HEK293 (cell line): Measurements from ENCODE around the gene MYRIP.

Experiments
- CTCF ChIA-PET: fragments of 350-600 bp; formaldehyde crosslinking; extraction: SDS; loops from one replicate; lab custom pipeline; 2021; ENCODE audit warnings: antibody characterized with exemption; lab: Yijun Ruan, JAX
- POLR2A ChIA-PET: fragments of 300-600 bp; formaldehyde crosslinking; extraction: SDS; loops from one replicate; lab custom pipeline; 2020; ENCODE audit warnings: antibody characterized with exemption, inconsistent platforms; lab: Yijun Ruan, JAX
- H3K27ac ChIP-seq: fragments of 200-500 bp; sonication (Bioruptor generic); 2 replicates; pipeline ENCODE4 v1.5.1; 2014; ENCODE audit warnings: low read depth, low read length, control low read depth, inconsistent platforms; ENCODE audit errors: extremely low read depth
- H3K36me3 ChIP-seq, 2 experiments: fragments of 200-500 bp in 1 of 2; sonication (Bioruptor generic) in 1 of 2; 1 replicate in 1 of 2; 2 replicates in 1 of 2; pipeline ENCODE4 v1.5.1; 2014 to 2017; ENCODE audit warnings: inconsistent platforms in 2 of 2, low read length in 2 of 2; ENCODE audit not compliant: control insufficient read depth in 2 of 2, insufficient read depth in 1 of 2
- H3K4me1 ChIP-seq: fragments of 200-500 bp; sonication (Bioruptor generic); 2 replicates; pipeline ENCODE4 v1.5.1; 2014; ENCODE audit warnings: mild to moderate bottlenecking, low read length, inconsistent platforms; ENCODE audit not compliant: control insufficient read depth, insufficient read depth
- H3K4me3 ChIP-seq: 2 replicates; pipeline ENCODE4 v1.5.1; 2011; ENCODE audit warnings: low read depth, mild to moderate bottlenecking, control low read depth, low read length, moderate library complexity
- H3K9me3 ChIP-seq: fragments of 200-500 bp; sonication (Bioruptor generic); 2 replicates; pipeline ENCODE4 v1.5.1; 2014; ENCODE audit warnings: low read depth, low read length, inconsistent platforms; ENCODE audit not compliant: control insufficient read depth, insufficient read depth
- GFI1B ChIP-seq: fragments of 450-650 bp; formaldehyde crosslinking; IDR thresholded peaks from 2 replicates; pipeline ENCODE4 v1.5.1; 2016; ENCODE audit warnings: missing biosample characterization, missing genetic modification characterization
- GLI4 ChIP-seq: fragments of 450-650 bp; formaldehyde crosslinking; IDR thresholded peaks from 2 replicates; pipeline ENCODE4 v1.5.1; 2016; ENCODE audit warnings: missing biosample characterization, missing genetic modification characterization
- KLF9 ChIP-seq: fragments of 450-650 bp; formaldehyde crosslinking; IDR thresholded peaks from 2 replicates; pipeline ENCODE4 v1.5.1; 2016; ENCODE audit warnings: missing biosample characterization, missing genetic modification characterization, low read depth
- SALL2 ChIP-seq: fragments of 450-650 bp; formaldehyde crosslinking; IDR thresholded peaks from 2 replicates; pipeline ENCODE4 v1.5.0; 2017; ENCODE audit warnings: missing biosample characterization, mild to moderate bottlenecking, missing genetic modification characterization, borderline replicate concordance
- ZBTB8A ChIP-seq: fragments of 450-650 bp; formaldehyde crosslinking; IDR thresholded peaks from 2 replicates; pipeline ENCODE4 v1.5.1; 2016; ENCODE audit warnings: missing biosample characterization, missing genetic modification characterization
- ZFP3 ChIP-seq: fragments of 450-650 bp; formaldehyde crosslinking; IDR thresholded peaks from 2 replicates; pipeline ENCODE4 v1.5.1; 2016; ENCODE audit warnings: low read depth, missing biosample characterization, missing genetic modification characterization
- ZNF10 ChIP-seq: fragments of 450-650 bp; formaldehyde crosslinking; IDR thresholded peaks from 2 replicates; pipeline ENCODE4 v1.5.1; 2017; ENCODE audit warnings: missing biosample characterization, missing genetic modification characterization
- ZNF112 ChIP-seq: fragments of 450-650 bp; formaldehyde crosslinking; IDR thresholded peaks from 2 replicates; pipeline ENCODE4 v1.5.0; 2017; ENCODE audit warnings: missing biosample characterization, missing genetic modification characterization
- ZNF133 ChIP-seq: fragments of 450-650 bp; formaldehyde crosslinking; IDR thresholded peaks from 2 replicates; pipeline ENCODE4 v1.5.1; 2016; ENCODE audit warnings: missing biosample characterization, missing genetic modification characterization
- ZNF19 ChIP-seq: fragments of 450-650 bp; formaldehyde crosslinking; IDR thresholded peaks from 2 replicates; pipeline ENCODE4; 2016; ENCODE audit warnings: missing biosample characterization, missing genetic modification characterization, low read depth
- ZNF23 ChIP-seq: fragments of 450-650 bp; formaldehyde crosslinking; IDR thresholded peaks from 2 replicates; pipeline ENCODE4 v1.5.1; 2016; ENCODE audit warnings: missing biosample characterization, missing genetic modification characterization, borderline replicate concordance
- ZNF266 ChIP-seq: fragments of 450-650 bp; formaldehyde crosslinking; IDR thresholded peaks from 2 replicates; pipeline ENCODE4 v1.5.1; 2016; ENCODE audit warnings: missing biosample characterization, missing genetic modification characterization, low read depth
- ZNF354C ChIP-seq: fragments of 450-650 bp; formaldehyde crosslinking; IDR thresholded peaks from 2 replicates; pipeline ENCODE4 v1.5.1; 2016; ENCODE audit warnings: missing biosample characterization, missing genetic modification characterization, low read depth, borderline replicate concordance
- ZNF391 ChIP-seq: fragments of 450-650 bp; formaldehyde crosslinking; IDR thresholded peaks from 2 replicates; pipeline ENCODE4 v1.5.1; 2016; ENCODE audit warnings: low read depth, missing biosample characterization, missing genetic modification characterization, borderline replicate concordance
- ZNF596 ChIP-seq: fragments of 450-650 bp; IDR thresholded peaks from 2 replicates; pipeline ENCODE4 v1.5.0; 2018; ENCODE audit warnings: missing biosample characterization, mild to moderate bottlenecking, missing genetic modification characterization, moderate library complexity
- ZNF624 ChIP-seq: fragments of 450-650 bp; formaldehyde crosslinking; IDR thresholded peaks from 2 replicates; pipeline ENCODE4 v1.5.1; 2017; ENCODE audit warnings: missing biosample characterization, missing genetic modification characterization
- ZNF654 ChIP-seq: fragments of 450-650 bp; formaldehyde crosslinking; IDR thresholded peaks from 2 replicates; pipeline ENCODE4 v1.5.1; 2016; ENCODE audit warnings: low read depth, missing biosample characterization, missing genetic modification characterization
- ZNF776 ChIP-seq: fragments of 450-650 bp; formaldehyde crosslinking; IDR thresholded peaks from 2 replicates; pipeline ENCODE4 v1.5.0; 2017; ENCODE audit warnings: missing biosample characterization, missing genetic modification characterization, borderline replicate concordance
- ZNF791 ChIP-seq: fragments of 450-650 bp; formaldehyde crosslinking; IDR thresholded peaks from 2 replicates; pipeline ENCODE4 v1.5.1; 2016; ENCODE audit warnings: missing biosample characterization, missing genetic modification characterization
- ZNF843 ChIP-seq: fragments of 450-650 bp; formaldehyde crosslinking; IDR thresholded peaks from 2 replicates; pipeline ENCODE4 v1.5.1; 2016; ENCODE audit warnings: missing biosample characterization, missing genetic modification characterization
- ZSCAN30 ChIP-seq: fragments of 450-650 bp; IDR thresholded peaks from 2 replicates; pipeline ENCODE4 v1.5.1; 2018; ENCODE audit warnings: missing biosample characterization, mild to moderate bottlenecking, missing genetic modification characterization, moderate library complexity
- TF ChIP-seq, protein P1 (sequence below): fragments of 450-650 bp; formaldehyde crosslinking; IDR thresholded peaks from 2 replicates; pipeline ENCODE4 v1.5.1; 2016; ENCODE audit warnings: missing biosample characterization, missing genetic modification characterization
- TF ChIP-seq, protein P2 (sequence below): fragments of 450-650 bp; formaldehyde crosslinking; IDR thresholded peaks from 2 replicates; pipeline ENCODE4 v1.5.1; 2016; ENCODE audit warnings: missing biosample characterization, missing genetic modification characterization, borderline replicate concordance
- TF ChIP-seq, protein P3 (sequence below): fragments of 450-650 bp; formaldehyde crosslinking; IDR thresholded peaks from 2 replicates; pipeline ENCODE4 v1.5.1; 2016; ENCODE audit warnings: missing biosample characterization, missing genetic modification characterization
- TF ChIP-seq, protein P4 (sequence below): fragments of 450-650 bp; formaldehyde crosslinking; IDR thresholded peaks from 2 replicates; pipeline ENCODE4 v1.5.1; 2016; ENCODE audit warnings: missing biosample characterization, missing genetic modification characterization
- TF ChIP-seq, protein P5 (sequence below): fragments of 450-650 bp; formaldehyde crosslinking; IDR thresholded peaks from 2 replicates; pipeline ENCODE4 v1.5.1; 2017; ENCODE audit warnings: missing biosample characterization, missing genetic modification characterization
- TF ChIP-seq, protein P6 (sequence below): fragments of 450-650 bp; IDR thresholded peaks from 2 replicates; pipeline ENCODE4 v1.5.1; 2018; ENCODE audit warnings: missing biosample characterization, missing genetic modification characterization

The MYRIP gene

DNA sequence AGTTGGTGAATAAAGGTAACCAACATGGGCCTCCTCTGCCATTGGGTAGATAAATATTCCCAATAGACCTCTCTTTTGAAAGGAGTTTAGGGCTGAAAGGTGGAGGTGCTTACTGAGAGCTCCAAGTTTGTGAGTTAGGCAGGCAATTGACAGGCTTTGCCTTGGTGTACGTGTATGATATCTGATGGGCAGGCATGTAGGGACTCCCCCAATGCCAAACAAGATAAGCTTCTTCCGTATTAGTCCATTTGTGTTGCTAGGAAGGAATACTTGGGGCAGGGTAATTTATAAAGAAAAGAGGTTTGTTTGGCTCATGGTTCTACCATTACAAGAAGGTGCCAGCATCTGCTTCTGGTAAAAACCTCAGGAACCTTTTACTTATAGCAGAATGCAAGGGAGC is 339.4 kb downstream of the MYRIP start:
- no peak overlapping the region for H3K4me3 ChIP-seq
- CTCF ChIA-PET, result interaction anchor here (0.6 kb wide), 1 partner anchor 28 kb away, joined by 4 read pairs; no protein-coding TSS in a partner anchor
- TF ChIP-seq ZNF10 (no peak), ZNF654 (tag by site-specific recombination) (no peak), ZNF133 (tag by site-specific recombination) (no peak), ZNF391 (tag by site-specific recombination) (no peak), ZSCAN30 (tag by site-specific recombination) (no peak), ZNF23 (no peak), GFI1B (tag by site-specific recombination) (no peak), ZNF624 (tag by site-specific recombination) (no peak), ZNF596 (tag by site-specific recombination) (no peak), SALL2 (tag by site-specific recombination) (no peak), ZNF776 (tag by site-specific recombination) (no peak), GLI4 (no peak), ZBTB8A (tag by site-specific recombination) (no peak), KLF9 (tag by site-specific recombination) (no peak)
- TF ChIP-seq, protein P1, sequence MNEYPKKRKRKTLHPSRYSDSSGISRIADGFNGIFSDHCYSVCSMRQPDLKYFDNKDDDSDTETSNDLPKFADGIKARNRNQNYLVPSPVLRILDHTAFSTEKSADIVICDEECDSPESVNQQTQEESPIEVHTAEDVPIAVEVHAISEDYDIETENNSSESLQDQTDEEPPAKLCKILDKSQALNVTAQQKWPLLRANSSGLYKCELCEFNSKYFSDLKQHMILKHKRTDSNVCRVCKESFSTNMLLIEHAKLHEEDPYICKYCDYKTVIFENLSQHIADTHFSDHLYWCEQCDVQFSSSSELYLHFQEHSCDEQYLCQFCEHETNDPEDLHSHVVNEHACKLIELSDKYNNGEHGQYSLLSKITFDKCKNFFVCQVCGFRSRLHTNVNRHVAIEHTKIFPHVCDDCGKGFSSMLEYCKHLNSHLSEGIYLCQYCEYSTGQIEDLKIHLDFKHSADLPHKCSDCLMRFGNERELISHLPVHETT, result no peak
- TF ChIP-seq, protein P2, sequence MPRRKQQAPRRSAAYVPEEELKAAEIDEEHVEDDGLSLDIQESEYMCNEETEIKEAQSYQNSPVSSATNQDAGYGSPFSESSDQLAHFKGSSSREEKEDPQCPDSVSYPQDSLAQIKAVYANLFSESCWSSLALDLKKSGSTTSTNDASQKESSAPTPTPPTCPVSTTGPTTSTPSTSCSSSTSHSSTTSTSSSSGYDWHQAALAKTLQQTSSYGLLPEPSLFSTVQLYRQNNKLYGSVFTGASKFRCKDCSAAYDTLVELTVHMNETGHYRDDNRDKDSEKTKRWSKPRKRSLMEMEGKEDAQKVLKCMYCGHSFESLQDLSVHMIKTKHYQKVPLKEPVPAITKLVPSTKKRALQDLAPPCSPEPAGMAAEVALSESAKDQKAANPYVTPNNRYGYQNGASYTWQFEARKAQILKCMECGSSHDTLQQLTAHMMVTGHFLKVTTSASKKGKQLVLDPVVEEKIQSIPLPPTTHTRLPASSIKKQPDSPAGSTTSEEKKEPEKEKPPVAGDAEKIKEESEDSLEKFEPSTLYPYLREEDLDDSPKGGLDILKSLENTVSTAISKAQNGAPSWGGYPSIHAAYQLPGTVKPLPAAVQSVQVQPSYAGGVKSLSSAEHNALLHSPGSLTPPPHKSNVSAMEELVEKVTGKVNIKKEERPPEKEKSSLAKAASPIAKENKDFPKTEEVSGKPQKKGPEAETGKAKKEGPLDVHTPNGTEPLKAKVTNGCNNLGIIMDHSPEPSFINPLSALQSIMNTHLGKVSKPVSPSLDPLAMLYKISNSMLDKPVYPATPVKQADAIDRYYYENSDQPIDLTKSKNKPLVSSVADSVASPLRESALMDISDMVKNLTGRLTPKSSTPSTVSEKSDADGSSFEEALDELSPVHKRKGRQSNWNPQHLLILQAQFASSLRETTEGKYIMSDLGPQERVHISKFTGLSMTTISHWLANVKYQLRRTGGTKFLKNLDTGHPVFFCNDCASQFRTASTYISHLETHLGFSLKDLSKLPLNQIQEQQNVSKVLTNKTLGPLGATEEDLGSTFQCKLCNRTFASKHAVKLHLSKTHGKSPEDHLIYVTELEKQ (tag by site-specific recombination), result no peak
- TF ChIP-seq, protein P3, sequence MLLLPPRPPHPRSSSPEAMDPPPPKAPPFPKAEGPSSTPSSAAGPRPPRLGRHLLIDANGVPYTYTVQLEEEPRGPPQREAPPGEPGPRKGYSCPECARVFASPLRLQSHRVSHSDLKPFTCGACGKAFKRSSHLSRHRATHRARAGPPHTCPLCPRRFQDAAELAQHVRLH (tag by site-specific recombination), result no peak
- TF ChIP-seq, protein P4, sequence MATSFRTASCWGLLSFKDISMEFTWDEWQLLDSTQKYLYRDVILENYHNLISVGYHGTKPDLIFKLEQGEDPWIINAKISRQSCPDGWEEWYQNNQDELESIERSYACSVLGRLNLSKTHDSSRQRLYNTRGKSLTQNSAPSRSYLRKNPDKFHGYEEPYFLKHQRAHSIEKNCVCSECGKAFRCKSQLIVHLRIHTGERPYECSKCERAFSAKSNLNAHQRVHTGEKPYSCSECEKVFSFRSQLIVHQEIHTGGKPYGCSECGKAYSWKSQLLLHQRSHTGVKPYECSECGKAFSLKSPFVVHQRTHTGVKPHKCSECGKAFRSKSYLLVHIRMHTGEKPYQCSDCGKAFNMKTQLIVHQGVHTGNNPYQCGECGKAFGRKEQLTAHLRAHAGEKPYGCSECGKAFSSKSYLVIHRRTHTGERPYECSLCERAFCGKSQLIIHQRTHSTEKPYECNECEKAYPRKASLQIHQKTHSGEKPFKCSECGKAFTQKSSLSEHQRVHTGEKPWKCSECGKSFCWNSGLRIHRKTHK (tag by site-specific recombination), result no peak
- POLR2A ChIA-PET, result no interaction called here
- H3K4me1 ChIP-seq, result no peaks in the 10 kb centered on the region
- H3K9me3 ChIP-seq, result no peaks in the 10 kb centered on the region
- H3K27ac ChIP-seq, result no peak overlapping the region
- H3K36me3 ChIP-seq, result no peaks in the 10 kb centered on the region

DNA sequence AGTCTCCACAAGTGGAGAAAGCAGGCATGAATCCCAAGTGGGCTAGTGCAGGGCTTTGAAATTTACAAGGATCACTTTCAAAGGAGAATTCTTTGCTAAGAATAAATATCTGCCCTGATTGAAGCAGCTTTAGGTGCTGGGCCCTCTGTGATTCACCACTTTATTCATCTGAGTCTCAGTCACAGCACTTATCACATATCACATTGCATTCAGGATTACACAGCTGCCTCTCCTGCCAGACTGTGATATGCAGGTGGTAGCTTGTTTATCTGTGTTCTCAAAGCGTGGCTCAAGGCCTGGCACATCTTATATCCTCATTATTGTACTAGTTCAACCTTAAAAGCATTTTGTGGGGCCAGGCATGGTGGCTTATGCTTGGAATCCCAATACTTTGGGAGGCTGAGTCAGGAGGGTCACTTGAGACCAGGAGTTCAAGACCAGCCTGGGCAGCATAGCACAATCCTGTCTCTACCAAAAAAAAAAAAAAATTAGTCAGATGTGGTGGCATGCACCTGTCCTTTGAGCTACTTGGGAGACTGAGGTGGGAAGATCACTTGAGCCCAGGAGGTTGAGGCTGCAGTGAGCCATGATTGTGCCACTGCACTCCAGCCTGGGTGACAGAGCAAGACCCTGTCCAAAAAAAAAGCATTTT is 343.2 kb downstream of the MYRIP start:
- POLR2A ChIA-PET, result no interaction called here
- H3K4me3 ChIP-seq, result no peak overlapping the region
- H3K9me3 ChIP-seq, result no peaks in the 10 kb centered on the region
- H3K4me1 ChIP-seq, result no peaks in the 10 kb centered on the region
- no peaks in the 10 kb centered on the region for H3K36me3 ChIP-seq
- no peak overlapping the region for H3K27ac ChIP-seq
- CTCF ChIA-PET, result interaction anchor here (0.6 kb wide), 1 partner anchor 162 kb away, joined by 3 read pairs; no protein-coding TSS in a partner anchor
- TF ChIP-seq, protein P5, sequence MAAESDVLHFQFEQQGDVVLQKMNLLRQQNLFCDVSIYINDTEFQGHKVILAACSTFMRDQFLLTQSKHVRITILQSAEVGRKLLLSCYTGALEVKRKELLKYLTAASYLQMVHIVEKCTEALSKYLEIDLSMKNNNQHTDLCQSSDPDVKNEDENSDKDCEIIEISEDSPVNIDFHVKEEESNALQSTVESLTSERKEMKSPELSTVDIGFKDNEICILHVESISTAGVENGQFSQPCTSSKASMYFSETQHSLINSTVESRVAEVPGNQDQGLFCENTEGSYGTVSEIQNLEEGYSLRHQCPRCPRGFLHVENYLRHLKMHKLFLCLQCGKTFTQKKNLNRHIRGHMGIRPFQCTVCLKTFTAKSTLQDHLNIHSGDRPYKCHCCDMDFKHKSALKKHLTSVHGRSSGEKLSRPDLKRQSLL, result no peak
- TF ChIP-seq ZNF843 (no peak), ZNF266 (no peak), ZNF19 (no peak), ZSCAN30 (tag by site-specific recombination) (no peak), ZFP3 (tag by site-specific recombination) (no peak), ZNF791 (no peak), ZNF112 (no peak), ZNF354C (tag by site-specific recombination) (no peak)
- TF ChIP-seq, protein P6, sequence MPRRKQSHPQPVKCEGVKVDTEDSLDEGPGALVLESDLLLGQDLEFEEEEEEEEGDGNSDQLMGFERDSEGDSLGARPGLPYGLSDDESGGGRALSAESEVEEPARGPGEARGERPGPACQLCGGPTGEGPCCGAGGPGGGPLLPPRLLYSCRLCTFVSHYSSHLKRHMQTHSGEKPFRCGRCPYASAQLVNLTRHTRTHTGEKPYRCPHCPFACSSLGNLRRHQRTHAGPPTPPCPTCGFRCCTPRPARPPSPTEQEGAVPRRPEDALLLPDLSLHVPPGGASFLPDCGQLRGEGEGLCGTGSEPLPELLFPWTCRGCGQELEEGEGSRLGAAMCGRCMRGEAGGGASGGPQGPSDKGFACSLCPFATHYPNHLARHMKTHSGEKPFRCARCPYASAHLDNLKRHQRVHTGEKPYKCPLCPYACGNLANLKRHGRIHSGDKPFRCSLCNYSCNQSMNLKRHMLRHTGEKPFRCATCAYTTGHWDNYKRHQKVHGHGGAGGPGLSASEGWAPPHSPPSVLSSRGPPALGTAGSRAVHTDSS (tag by site-specific recombination), result no peak
